ENCODE measurements around the gene USP7.

USP7 gene

DNA sequence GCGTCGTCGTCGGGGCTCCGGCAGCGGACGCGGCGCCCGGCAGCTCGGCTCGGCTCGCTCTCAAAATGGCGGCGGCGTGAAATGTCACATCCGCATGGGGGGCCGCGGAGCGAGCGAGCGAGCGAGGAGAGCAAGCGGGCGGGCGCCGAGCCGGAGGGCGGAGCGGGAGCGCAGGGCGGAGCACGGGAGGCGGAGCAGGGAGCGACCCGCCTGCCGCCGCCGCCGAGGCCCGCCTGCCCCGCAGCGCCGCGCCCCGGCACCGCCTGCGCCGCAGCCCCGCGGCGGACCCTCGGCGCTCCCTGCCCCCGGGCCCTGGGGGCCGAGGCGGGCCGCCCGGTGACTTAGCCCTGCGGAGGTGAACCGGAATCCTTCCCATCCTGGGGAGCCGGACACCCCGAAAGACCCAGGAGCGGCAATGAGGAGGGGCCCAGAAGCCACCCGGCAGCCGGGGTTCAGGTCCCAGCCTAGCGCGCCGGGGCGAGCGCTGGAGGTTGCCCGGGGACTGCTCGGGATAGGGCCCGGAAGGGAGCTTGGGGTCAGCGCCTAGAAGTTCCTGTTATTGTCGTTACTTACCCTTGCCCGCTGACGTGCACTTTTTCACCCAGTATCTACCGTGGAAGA is at the start of gene USP7:
Gene USP7, minus strand, starts transcription at position 86 of the 621 bp plus-strand sequence. CDS start 621 bp downstream, outside the sequence.
- Mint-ChIP-seq H3K4me3 (peak within 1 kb of the TSS; percentile 99), H3K27me3 (ENCODE audit: low read depth) (peaks cover 12% of the 10 kb centered on the region), H3K9me3 (no peaks in the 10 kb centered on the region), H3K4me1 (ENCODE audit: low read depth) (peaks cover 34% of the 10 kb centered on the region), H3K36me3 (ENCODE audit: low read depth) (peaks cover 11% of the 10 kb centered on the region), H3K27ac (peak within 1 kb of the TSS; percentile 95)
- peak; percentile 91 for DNase-seq (ENCODE audit: low spot score)

DNA sequence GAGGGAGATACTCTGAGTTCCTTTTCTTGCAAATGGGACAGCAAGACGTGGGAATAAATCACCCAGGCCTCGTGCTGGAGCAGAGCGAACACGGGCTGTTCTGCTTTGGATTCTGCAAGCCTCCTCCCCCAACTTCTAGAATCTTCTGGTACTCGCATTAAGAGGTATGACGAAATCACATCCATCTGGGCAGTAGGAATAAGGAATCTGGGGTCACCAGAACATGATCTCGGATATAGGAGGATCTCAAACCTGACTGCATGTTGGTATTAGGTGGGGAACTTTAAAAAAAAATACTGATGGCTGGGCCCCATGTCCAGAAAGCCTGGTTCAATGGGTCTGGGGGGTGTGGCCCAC is 49.8 kb upstream of the USP7 start:
- DNase-seq (ENCODE audit: low spot score), result no peak
- H3K27ac Mint-ChIP-seq, result no peak overlapping the region
- H3K36me3 Mint-ChIP-seq (ENCODE audit: low read depth), result no peaks in the 10 kb centered on the region

DNA sequence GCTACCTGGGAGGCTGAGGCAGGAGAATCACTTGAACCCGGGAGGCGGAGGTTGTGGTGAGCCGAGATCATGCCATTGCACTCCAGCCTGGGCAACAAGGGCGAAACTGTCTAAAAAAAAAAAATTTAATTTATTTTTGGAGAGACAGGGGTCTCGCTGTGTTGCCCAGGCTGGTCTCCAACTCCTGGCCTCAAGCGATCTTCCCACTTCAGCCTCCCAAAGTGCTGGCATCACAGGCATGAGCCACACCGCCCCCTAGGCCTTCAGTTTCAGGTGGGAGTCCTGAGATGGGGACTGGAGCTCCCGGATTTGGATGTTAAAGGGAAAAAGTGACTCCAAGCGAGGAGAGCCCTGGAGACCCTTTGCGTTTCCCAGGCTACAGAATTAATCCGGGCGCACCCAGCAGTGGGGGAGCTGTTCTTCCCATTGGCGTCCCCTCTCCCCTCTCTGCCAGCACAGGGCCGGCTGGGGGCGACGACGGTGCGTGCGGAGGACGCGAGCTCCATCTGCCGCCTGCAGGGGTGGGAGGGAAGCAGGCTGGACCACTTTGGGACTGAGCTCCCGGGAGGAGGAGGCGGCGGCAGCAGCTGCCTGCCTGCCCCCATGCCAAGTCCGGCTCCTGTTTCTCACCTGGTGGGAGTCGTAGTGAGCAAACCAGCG is 49.3 kb upstream of the USP7 start:
- Mint-ChIP-seq H3K4me3 (no peak overlapping the region), H3K9me3 (peaks cover 10% of the 10 kb centered on the region), H3K27me3 (ENCODE audit: low read depth) (peaks cover 4% of the 10 kb centered on the region), H3K36me3 (ENCODE audit: low read depth) (no peaks in the 10 kb centered on the region), H3K27ac (no peak overlapping the region), H3K4me1 (ENCODE audit: low read depth) (no peaks in the 10 kb centered on the region)
- DNase-seq (ENCODE audit: low spot score), result no peak

More for the DNA sequence above, 49.8 kb upstream of the USP7 start:
- H3K9me3 Mint-ChIP-seq, result peaks cover 10% of the 10 kb centered on the region
- no peak overlapping the region for H3K4me3 Mint-ChIP-seq
- H3K27me3 Mint-ChIP-seq (ENCODE audit: low read depth), result peaks cover 4% of the 10 kb centered on the region
- no peaks in the 10 kb centered on the region for H3K4me1 Mint-ChIP-seq (ENCODE audit: low read depth)

DNA sequence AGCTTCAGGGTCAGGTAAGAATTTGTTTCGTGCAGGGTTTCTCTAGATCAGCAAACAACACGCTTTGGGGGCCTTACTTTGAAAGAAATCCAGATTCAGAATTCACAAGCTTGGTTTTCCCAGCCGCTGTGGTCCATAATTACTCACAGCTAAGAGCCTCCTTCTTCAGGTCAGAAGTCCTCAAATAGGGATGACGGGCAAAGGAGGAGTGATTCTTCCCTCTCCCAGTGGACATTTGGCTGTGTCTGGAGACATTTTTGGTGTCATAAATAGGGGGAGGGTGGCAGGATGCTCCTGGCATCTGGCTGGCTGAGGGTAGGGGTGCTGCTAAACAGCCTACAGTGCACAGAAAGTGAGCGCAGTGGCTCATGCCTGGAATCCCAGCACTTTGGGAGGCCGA is 48.6 kb upstream of the USP7 start:
- no peak overlapping the region for H3K27ac Mint-ChIP-seq
- peaks cover 10% of the 10 kb centered on the region for H3K9me3 Mint-ChIP-seq
- H3K27me3 Mint-ChIP-seq (ENCODE audit: low read depth), result peaks cover 4% of the 10 kb centered on the region
- H3K36me3 Mint-ChIP-seq (ENCODE audit: low read depth), result no peaks in the 10 kb centered on the region
- H3K4me1 Mint-ChIP-seq (ENCODE audit: low read depth), result no peaks in the 10 kb centered on the region
- no peak overlapping the region for H3K4me3 Mint-ChIP-seq
- no peak for DNase-seq (ENCODE audit: low spot score)

DNA sequence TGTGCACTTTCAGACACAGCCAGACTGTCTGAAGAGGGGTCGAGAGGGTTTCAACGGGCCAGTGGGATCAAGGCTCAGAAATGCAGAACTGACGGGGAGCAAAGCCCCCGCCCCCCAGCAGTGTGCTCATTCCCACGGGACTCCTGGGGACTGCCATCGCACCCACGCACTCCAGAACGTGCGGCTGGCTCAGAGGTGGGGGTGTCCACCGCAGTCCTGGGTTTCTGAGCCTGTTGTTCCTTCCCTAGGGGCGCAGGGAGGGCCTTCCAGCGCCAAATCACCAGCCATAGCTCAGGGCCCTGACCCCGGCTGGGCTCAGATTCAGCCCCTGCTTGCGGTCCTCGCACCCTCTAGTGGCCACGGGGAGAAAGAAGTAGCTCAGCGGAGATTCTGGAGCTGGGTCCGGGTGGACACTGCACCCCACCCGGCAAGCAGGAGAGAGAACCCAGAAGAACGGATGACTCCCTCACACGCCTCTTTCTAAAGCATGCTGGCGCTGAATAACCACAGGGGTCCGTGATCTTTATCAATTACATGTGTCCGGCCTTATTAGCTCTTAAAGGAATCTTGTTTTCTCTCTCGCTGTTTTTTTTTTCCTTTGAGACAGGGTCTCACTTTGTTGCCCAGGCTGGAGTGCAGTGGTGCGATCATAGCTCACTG is 45.0 kb upstream of the USP7 start:
- Mint-ChIP-seq H3K27ac (no peak overlapping the region), H3K27me3 (ENCODE audit: low read depth) (peaks cover 4% of the 10 kb centered on the region), H3K9me3 (no peaks in the 10 kb centered on the region), H3K36me3 (ENCODE audit: low read depth) (no peaks in the 10 kb centered on the region), H3K4me3 (no peak overlapping the region), H3K4me1 (ENCODE audit: low read depth) (no peaks in the 10 kb centered on the region)
- peak; percentile 37 for DNase-seq (ENCODE audit: low spot score)

DNA sequence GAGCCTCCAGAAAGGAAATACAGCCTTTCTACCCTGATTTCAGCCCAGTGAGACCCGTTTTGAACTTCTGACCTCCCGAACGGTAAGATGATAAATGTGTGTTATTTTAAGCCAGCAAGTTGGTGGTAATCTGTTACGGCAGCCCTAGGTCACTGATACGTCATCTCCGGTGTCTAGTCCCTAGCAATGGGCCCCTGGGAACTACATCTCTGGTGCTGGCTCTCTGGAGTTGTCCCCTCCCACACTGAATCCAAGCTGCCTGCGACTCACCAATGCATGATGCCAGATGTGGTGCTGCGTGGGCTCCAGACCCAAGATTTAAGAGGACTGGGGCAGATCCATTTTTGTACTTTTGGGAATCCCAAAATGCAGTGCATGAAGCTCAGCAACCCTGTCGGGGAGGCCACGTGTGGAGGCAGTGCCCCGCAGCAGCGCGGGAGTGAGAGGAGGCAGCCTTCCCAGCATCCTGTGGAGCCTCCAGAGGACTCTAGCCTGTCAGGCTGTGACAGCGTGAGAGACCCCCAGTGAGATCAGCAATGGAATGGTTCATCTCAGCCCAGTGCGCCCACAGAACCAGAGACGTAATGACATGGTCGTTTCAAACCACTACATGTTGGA is 43.6 kb upstream of the USP7 start:
- H3K9me3 Mint-ChIP-seq, result no peaks in the 10 kb centered on the region
- no peaks in the 10 kb centered on the region for H3K36me3 Mint-ChIP-seq (ENCODE audit: low read depth)
- no peak for DNase-seq (ENCODE audit: low spot score)
- peaks cover 4% of the 10 kb centered on the region for H3K27me3 Mint-ChIP-seq (ENCODE audit: low read depth)
- no peak overlapping the region for H3K27ac Mint-ChIP-seq
- H3K4me3 Mint-ChIP-seq, result no peak overlapping the region
- H3K4me1 Mint-ChIP-seq (ENCODE audit: low read depth), result no peaks in the 10 kb centered on the region

DNA sequence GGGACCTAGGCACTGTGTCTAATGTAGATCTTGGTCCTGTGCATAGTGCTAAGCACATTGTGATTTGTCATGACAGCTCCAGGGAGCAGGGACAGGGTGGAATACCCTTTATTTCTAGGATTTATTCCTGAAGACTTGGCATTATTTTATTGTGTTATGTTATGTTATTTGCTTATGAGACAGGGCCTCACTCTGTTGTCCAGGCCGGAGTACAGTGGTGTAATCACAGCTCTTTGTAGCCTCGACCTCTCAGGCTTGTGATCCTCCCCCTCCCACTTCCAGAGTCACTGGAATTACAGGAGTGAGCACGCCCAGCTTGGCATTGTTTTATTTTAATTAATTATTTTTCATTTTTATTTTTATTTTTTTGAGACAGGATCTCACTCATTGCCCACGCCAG is 40.5 kb upstream of the USP7 start:
- no peak overlapping the region for H3K4me3 Mint-ChIP-seq
- no peak overlapping the region for H3K27ac Mint-ChIP-seq
- H3K4me1 Mint-ChIP-seq (ENCODE audit: low read depth), result peaks cover 3% of the 10 kb centered on the region
- no peaks in the 10 kb centered on the region for H3K27me3 Mint-ChIP-seq (ENCODE audit: low read depth)
- no peaks in the 10 kb centered on the region for H3K36me3 Mint-ChIP-seq (ENCODE audit: low read depth)
- no peaks in the 10 kb centered on the region for H3K9me3 Mint-ChIP-seq
- no peak for DNase-seq (ENCODE audit: low spot score)

DNA sequence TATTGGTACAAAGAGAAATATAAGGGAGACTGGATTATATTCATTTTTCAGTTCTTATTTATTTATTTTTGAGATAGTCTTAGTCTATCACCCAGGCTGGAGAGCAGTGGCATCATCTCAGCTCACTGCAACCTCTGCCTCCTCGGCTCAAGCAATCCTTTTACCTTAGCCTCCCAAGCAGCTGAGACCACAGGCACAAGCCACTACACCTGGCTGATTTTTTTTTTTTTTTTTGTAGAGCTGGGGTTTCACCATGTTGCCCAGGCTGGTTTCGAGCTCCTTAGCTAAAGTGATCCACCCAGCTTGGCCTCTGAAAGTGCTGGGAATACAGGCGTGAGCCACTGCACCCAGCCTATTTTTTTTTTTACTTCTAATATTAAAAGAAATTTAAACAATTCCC is 40.1 kb upstream of the USP7 start:
- no peak for DNase-seq (ENCODE audit: low spot score)
- no peaks in the 10 kb centered on the region for H3K9me3 Mint-ChIP-seq
- H3K27ac Mint-ChIP-seq, result no peak overlapping the region
- no peak overlapping the region for H3K4me3 Mint-ChIP-seq
- no peaks in the 10 kb centered on the region for H3K27me3 Mint-ChIP-seq (ENCODE audit: low read depth)
- H3K4me1 Mint-ChIP-seq (ENCODE audit: low read depth), result peaks cover 3% of the 10 kb centered on the region
- no peaks in the 10 kb centered on the region for H3K36me3 Mint-ChIP-seq (ENCODE audit: low read depth)

DNA sequence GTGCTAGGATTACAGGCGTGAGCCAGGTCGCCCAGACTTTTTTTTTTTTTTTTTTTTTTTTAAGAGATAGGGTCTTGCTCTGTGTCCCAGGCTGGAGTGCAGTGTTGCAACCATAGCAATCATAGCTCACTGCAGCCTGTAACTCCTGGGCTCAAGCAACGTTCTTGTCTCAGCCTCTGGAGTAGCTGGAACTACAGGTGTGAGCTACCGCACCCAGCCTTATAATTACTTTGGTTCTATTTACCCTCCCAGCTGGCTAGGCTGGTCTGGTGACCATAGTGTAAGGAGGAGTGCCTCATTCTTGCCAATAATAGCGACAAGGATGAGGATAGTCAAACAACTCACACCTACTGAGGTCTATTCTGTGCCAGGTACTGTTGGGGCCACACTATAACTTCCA is 39.6 kb upstream of the USP7 start:
- Mint-ChIP-seq H3K9me3 (no peaks in the 10 kb centered on the region), H3K27ac (no peak overlapping the region), H3K36me3 (ENCODE audit: low read depth) (no peaks in the 10 kb centered on the region), H3K4me1 (ENCODE audit: low read depth) (peaks cover 3% of the 10 kb centered on the region), H3K4me3 (no peak overlapping the region), H3K27me3 (ENCODE audit: low read depth) (no peaks in the 10 kb centered on the region)
- DNase-seq (ENCODE audit: low spot score), result no peak

DNA sequence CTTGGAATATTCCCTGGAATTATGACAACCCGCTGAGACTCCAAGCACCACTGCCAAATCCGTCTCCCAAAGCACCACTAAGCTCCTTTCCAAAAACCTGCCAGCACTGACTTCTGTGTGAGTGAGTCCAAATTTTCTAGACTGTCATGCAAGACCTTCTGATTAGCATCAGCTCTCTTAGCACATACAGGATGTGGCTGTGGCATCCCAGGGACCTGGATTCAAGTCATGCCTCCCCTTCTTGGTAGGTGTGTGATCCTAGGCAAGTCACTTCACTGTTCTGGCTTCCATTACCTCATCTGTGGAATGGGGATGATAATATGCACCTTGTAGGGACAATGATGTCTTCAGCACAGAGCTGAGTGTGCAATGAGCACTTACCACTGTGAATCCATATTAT is 38.3 kb upstream of the USP7 start:
- no peak for DNase-seq (ENCODE audit: low spot score)
- H3K4me1 Mint-ChIP-seq (ENCODE audit: low read depth), result peaks cover 3% of the 10 kb centered on the region
- no peak overlapping the region for H3K4me3 Mint-ChIP-seq
- no peaks in the 10 kb centered on the region for H3K36me3 Mint-ChIP-seq (ENCODE audit: low read depth)
- H3K9me3 Mint-ChIP-seq, result no peaks in the 10 kb centered on the region
- H3K27me3 Mint-ChIP-seq (ENCODE audit: low read depth), result no peaks in the 10 kb centered on the region
- no peak overlapping the region for H3K27ac Mint-ChIP-seq

DNA sequence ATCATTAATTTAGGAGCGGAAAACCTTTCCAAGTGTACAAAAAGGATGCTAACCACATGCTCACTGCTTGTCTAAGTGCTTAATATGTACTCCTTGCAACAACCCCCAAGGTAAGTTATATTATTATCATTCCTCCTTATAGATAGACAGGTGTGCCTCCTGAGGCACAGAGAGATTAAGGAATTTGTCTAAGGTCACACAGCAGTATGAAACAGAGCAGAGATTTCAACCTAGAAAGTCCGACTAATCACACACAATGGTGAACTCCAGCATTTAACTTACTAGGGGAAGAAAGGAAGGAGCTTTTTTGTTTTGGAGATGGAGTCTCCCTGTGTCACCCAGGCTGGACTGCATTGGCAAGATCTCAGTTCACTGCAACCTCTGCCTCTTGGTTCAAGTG is 37.0 kb upstream of the USP7 start:
- Mint-ChIP-seq H3K27ac (no peak overlapping the region), H3K4me3 (no peak overlapping the region), H3K9me3 (no peaks in the 10 kb centered on the region), H3K36me3 (ENCODE audit: low read depth) (no peaks in the 10 kb centered on the region), H3K4me1 (ENCODE audit: low read depth) (peaks cover 3% of the 10 kb centered on the region), H3K27me3 (ENCODE audit: low read depth) (no peaks in the 10 kb centered on the region)
- no peak for DNase-seq (ENCODE audit: low spot score)

DNA sequence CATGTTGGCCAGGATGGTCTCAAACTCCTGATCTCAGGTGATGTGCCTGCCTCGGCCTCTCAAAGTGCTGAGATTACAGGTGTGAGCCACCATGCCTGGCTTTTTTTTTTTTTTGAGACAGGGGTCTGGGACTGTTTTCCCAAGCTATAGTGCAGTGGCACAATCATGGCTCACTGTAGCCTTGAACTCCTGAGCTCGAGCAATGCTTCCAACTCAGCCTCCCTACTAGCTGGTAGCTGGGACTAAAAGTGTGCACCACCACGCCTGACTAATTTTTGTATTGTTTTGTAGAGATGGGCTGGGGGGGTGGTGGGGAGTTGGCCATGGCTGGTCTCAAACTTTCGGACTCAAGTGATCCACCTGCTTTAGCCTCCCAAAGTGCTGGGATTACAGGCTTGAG is 36.1 kb upstream of the USP7 start:
- Mint-ChIP-seq H3K9me3 (no peaks in the 10 kb centered on the region), H3K27ac (no peak overlapping the region)

DNA sequence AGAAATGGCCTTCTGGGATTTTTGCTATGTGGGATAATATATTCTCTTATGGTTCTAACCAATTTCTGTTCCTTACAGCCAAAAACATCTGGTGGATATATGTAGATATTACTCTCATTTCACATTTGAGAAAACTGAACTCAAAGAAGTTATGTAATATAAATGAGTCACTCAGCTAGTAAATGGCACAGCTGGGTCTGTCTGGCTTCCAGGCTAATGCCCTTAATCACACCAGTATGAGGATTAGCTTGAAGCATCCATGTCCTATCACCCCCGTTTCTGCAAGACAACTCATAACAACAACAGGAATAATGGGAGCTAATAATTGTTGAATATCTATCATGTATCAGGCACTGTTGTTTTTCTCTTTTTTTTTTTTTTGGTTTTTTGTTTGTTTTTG is 34.4 kb upstream of the USP7 start:
- Mint-ChIP-seq H3K27ac (no peak overlapping the region), H3K27me3 (ENCODE audit: low read depth) (no peaks in the 10 kb centered on the region), H3K4me3 (no peak overlapping the region), H3K4me1 (ENCODE audit: low read depth) (peaks cover 3% of the 10 kb centered on the region), H3K9me3 (no peaks in the 10 kb centered on the region), H3K36me3 (ENCODE audit: low read depth) (no peaks in the 10 kb centered on the region)
- no peak for DNase-seq (ENCODE audit: low spot score)

More for the DNA sequence above, 36.1 kb upstream of the USP7 start:
- Mint-ChIP-seq H3K36me3 (ENCODE audit: low read depth) (no peaks in the 10 kb centered on the region), H3K27me3 (ENCODE audit: low read depth) (no peaks in the 10 kb centered on the region), H3K4me1 (ENCODE audit: low read depth) (peaks cover 3% of the 10 kb centered on the region), H3K4me3 (no peak overlapping the region)
- no peak for DNase-seq (ENCODE audit: low spot score)

DNA sequence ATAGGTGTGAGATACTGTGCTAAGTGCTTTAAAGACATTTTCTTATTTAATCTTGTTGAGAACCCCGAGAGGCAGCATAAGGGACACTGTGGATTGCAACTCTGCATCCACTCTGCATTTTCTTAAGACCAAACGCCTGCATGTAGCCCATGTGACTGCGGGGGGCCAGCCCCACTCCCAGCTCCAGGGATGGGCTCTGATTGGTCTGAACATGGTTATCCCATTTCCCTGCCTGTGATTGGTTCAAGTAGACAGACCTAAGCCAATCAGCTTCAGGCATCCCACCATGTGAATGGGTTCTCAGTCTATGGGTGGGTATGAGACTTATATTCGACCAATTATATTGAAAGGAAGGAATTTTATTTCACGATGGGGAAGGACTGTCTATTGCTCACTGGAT is 33.2 kb upstream of the USP7 start:
- Mint-ChIP-seq H3K9me3 (no peaks in the 10 kb centered on the region), H3K36me3 (ENCODE audit: low read depth) (no peaks in the 10 kb centered on the region), H3K4me3 (no peak overlapping the region), H3K27me3 (ENCODE audit: low read depth) (no peaks in the 10 kb centered on the region), H3K4me1 (ENCODE audit: low read depth) (peaks cover under 1% of the 10 kb centered on the region), H3K27ac (no peak overlapping the region)
- DNase-seq (ENCODE audit: low spot score), result no peak
